HepG2 (cell line): ENCODE results near the gene DNASE2. TPM values are rescaled to one million over a fixed set of nuclear protein-coding genes. Genes with fewer than 3 reads are reported as not detected.

Source experiments
- ARID2 ChIP-seq: sonication (generic); formaldehyde crosslinking; IDR thresholded peaks from 2 replicates; pipeline ENCODE4 v1.8.1; 2022; ENCODE audit warnings: mild to moderate bottlenecking, missing genetic modification reagents, borderline replicate concordance
- ASH2L ChIP-seq: fragments of 300-600, 200-600 bp; sonication (generic); IDR thresholded peaks from 2 replicates; pipeline ENCODE4 v1.7.0; 2017; ENCODE audit warnings: low read depth, mild to moderate bottlenecking, moderate library complexity, mixed read lengths, low read length; ENCODE audit not compliant: insufficient read length
- ETS1 ChIP-seq: sonication (generic); formaldehyde crosslinking; IDR thresholded peaks from 2 replicates; pipeline ENCODE4 v1.4.0; 2020; ENCODE audit warnings: missing genetic modification reagents
- FOXA3 ChIP-seq: IDR thresholded peaks from 2 replicates; pipeline ENCODE4 v1.6.1; 2016; ENCODE audit warnings: missing genetic modification reagents, missing compliant biosample characterization
- FOXM1 ChIP-seq: sonication (generic); formaldehyde crosslinking; IDR thresholded peaks from 2 replicates; pipeline ENCODE4 v1.5.0; 2020; ENCODE audit warnings: missing genetic modification reagents
- GATA4 ChIP-seq: sonication (generic); IDR thresholded peaks from 2 replicates; pipeline ENCODE4 v1.6.1; 2016; ENCODE audit warnings: antibody characterized with exemption, low read depth, borderline replicate concordance
- HBP1 ChIP-seq: IDR thresholded peaks from 2 replicates; pipeline ENCODE4 v1.6.1; 2016; ENCODE audit warnings: low read depth, control low read depth
- HNF4G ChIP-seq, 2 experiments: sonication (generic) in 1 of 2; formaldehyde crosslinking in 1 of 2; IDR thresholded peaks; 2 replicates each; pipeline versions ENCODE4 v1.4.0 to v1.6.1; 2011 to 2020; ENCODE audit warnings: borderline replicate concordance in 2 of 2, low read depth in 2 of 2, mild to moderate bottlenecking in 2 of 2, low read length in 1 of 2, missing genetic modification reagents in 1 of 2, moderate library complexity in 1 of 2
- HNRNPK ChIP-seq: fragments of 200-400 bp; formaldehyde crosslinking; IDR thresholded peaks from 2 replicates; pipeline ENCODE4 v1.6.1; 2018; ENCODE audit warnings: low read length, low read depth, moderate library complexity, mild to moderate bottlenecking; ENCODE audit not compliant: poor library complexity, severe bottlenecking
- MED1 ChIP-seq: sonication (generic); formaldehyde crosslinking; IDR thresholded peaks from 2 replicates; pipeline ENCODE4 v1.4.0; 2020; ENCODE audit warnings: missing genetic modification reagents
- NBN ChIP-seq: fragments of 450-650 bp; conservative IDR thresholded peaks from 2 replicates; pipeline ENCODE4 v1.6.1; 2017
- NR0B2 ChIP-seq: sonication (generic); formaldehyde crosslinking; IDR thresholded peaks from 2 replicates; pipeline ENCODE4 v1.4.0; 2020; ENCODE audit warnings: mild to moderate bottlenecking, missing genetic modification reagents
- SNAPC2 ChIP-seq: sonication (generic); formaldehyde crosslinking; IDR thresholded peaks from 2 replicates; pipeline ENCODE4 v1.8.1; 2022; ENCODE audit warnings: mild to moderate bottlenecking, missing genetic modification reagents
- TOPORS ChIP-seq: sonication (generic); formaldehyde crosslinking; IDR thresholded peaks from 2 replicates; pipeline ENCODE4 v1.8.0; 2023; ENCODE audit warnings: mild to moderate bottlenecking, missing genetic modification reagents
- ZFP1 ChIP-seq: IDR thresholded peaks from 2 replicates; pipeline ENCODE4 v1.6.1; 2016
- ZMAT3 ChIP-seq: sonication (generic); formaldehyde crosslinking; conservative IDR thresholded peaks from 2 replicates; pipeline ENCODE4 v1.7.0; 2021; ENCODE audit warnings: missing genetic modification reagents
- ZMYM4 ChIP-seq: sonication (generic); formaldehyde crosslinking; IDR thresholded peaks from 2 replicates; pipeline ENCODE4 v1.8.1; 2023; ENCODE audit warnings: mild to moderate bottlenecking, missing genetic modification reagents
- ZNF251 ChIP-seq: sonication (generic); formaldehyde crosslinking; IDR thresholded peaks from 2 replicates; pipeline ENCODE4 v1.9.0; 2021; ENCODE audit warnings: mild to moderate bottlenecking, missing genetic modification reagents
- ZNF3 ChIP-seq: IDR thresholded peaks from 2 replicates; pipeline ENCODE4 v1.7.0; 2017; ENCODE audit warnings: inconsistent platforms
- ZNF337 ChIP-seq: sonication (generic); formaldehyde crosslinking; IDR thresholded peaks from 2 replicates; pipeline ENCODE4 v1.5.1; 2020; ENCODE audit warnings: missing genetic modification reagents, low read depth, mild to moderate bottlenecking, borderline replicate concordance
- ZNF33A ChIP-seq: sonication (generic); formaldehyde crosslinking; IDR thresholded peaks from 2 replicates; pipeline ENCODE4 v1.5.1; 2020; ENCODE audit warnings: missing genetic modification reagents, mild to moderate bottlenecking, moderate library complexity, borderline replicate concordance
- ZNF589 ChIP-seq: sonication (generic); formaldehyde crosslinking; conservative IDR thresholded peaks from 2 replicates; pipeline ENCODE4 v1.8.0; 2022; ENCODE audit warnings: mild to moderate bottlenecking, moderate library complexity, missing genetic modification reagents
- ZNF644 ChIP-seq: IDR thresholded peaks from 2 replicates; pipeline ENCODE4 v1.6.1; 2016; ENCODE audit warnings: low read depth
- ZNF780A ChIP-seq: sonication (generic); formaldehyde crosslinking; IDR thresholded peaks from 2 replicates; pipeline ENCODE4 v1.8.0; 2022; ENCODE audit warnings: mild to moderate bottlenecking, missing genetic modification reagents, moderate library complexity
- ZNF883 ChIP-seq: sonication (generic); formaldehyde crosslinking; IDR thresholded peaks from 2 replicates; pipeline ENCODE4 v1.5.1; 2020; ENCODE audit warnings: mild to moderate bottlenecking, missing genetic modification reagents; ENCODE audit errors: not compliant biosample characterization
- ZSCAN31 ChIP-seq: sonication (generic); formaldehyde crosslinking; IDR thresholded peaks from 2 replicates; pipeline ENCODE4 v1.5.0; 2020; ENCODE audit warnings: low read depth, mild to moderate bottlenecking, missing genetic modification reagents
- ZXDC ChIP-seq: sonication (generic); formaldehyde crosslinking; IDR thresholded peaks from 2 replicates; pipeline ENCODE4 v1.5.0; 2020; ENCODE audit warnings: mild to moderate bottlenecking, missing genetic modification reagents
- polyA plus RNA-seq, 8 experiments: library from polyadenylated mRNA; depleted of rRNA in 3 of 8; stranded (reverse) in 7 of 8; unstranded in 1 of 8; fragments of >200 nt; fragmentation: Illumina TruSeq in 4 of 8; extraction: Trizol in 4 of 8; gene quantifications; 2 replicates each; pipeline versions ENCODE4 v1.2.1 to v1.2.3, GENCODE V29; 2011 to 2016; ENCODE audit warnings: low read depth in 4 of 8, missing spikeins in 1 of 8, mixed read lengths in 1 of 8; ENCODE audit not compliant: insufficient read depth in 1 of 8
- total RNA-seq, 5 experiments: library from RNA; depleted of rRNA; stranded (reverse); fragments of >200 nt; fragmentation: Illumina TruSeq; extraction: Trizol; gene quantifications; 2 replicates each; pipeline ENCODE4 v1.2.3, GENCODE V29; 2016; ENCODE audit warnings: low read depth in 1 of 5

Gene DNASE2
- total and polyA plus RNA-seq, 2 of the 13 experiments (the other 11 are each of a cell fraction or from before 2014, with no cell fraction given) = 7.5 to 16.2 TPM

- TF ChIP-seq ETS1 = no peak
- TF ChIP-seq HNRNPK = no peak
- no peak for TF ChIP-seq FOXM1 (CRISPR knock-in tag)
- no peak for TF ChIP-seq ZNF251 (CRISPR knock-in tag)
- peak; percentile 22; the same call in 1 of the 2 replicates for TF ChIP-seq MED1
- TF ChIP-seq HNF4G (IDR thresholded peaks at IDR 0.05; ENCODE audit: borderline replicate concordance, low read depth, low read length) = no peak
- TF ChIP-seq HNF4G (CRISPR knock-in tag; IDR thresholded peaks at IDR 0.05; ENCODE audit: borderline replicate concordance, low read depth) = no peak
- TF ChIP-seq ZNF33A (CRISPR knock-in tag) = no peak
- TF ChIP-seq ZFP1 (CRISPR knock-in tag) = no peak
- TF ChIP-seq TOPORS (CRISPR knock-in tag) = no peak
- peak; percentile 31; the same call in 1 of the 2 replicates for TF ChIP-seq FOXA3
- peak; percentile 4; the same call in 1 of the 2 replicates for TF ChIP-seq SNAPC2 (CRISPR knock-in tag)
- TF ChIP-seq ZXDC = no peak
- no peak for TF ChIP-seq ZNF883 (CRISPR knock-in tag)
- peak; percentile 20 for TF ChIP-seq ASH2L
- no peak for TF ChIP-seq ZNF644 (CRISPR knock-in tag)
- no peak for TF ChIP-seq ZNF337
- no peak for TF ChIP-seq ZMYM4 (CRISPR knock-in tag)
- no peak for TF ChIP-seq NR0B2 (CRISPR knock-in tag)
- no peak for TF ChIP-seq ZMAT3 (CRISPR knock-in tag)
- no peak for TF ChIP-seq NBN
- no peak for TF ChIP-seq ZNF589 (CRISPR knock-in tag)
- no peak for TF ChIP-seq GATA4
- no peak for TF ChIP-seq ARID2 (CRISPR knock-in tag)
- no peak for TF ChIP-seq ZSCAN31
- no peak for TF ChIP-seq ZNF780A
- no peak for TF ChIP-seq ZNF3
- 0 out of 2 replicates have a peak, but pooled peaks have one; percentile 52 for TF ChIP-seq HBP1 (CRISPR knock-in tag)
Measured at GRCh38 chr19:12913011-12913561, 31.8 kb upstream of the DNASE2 start (continued).
